ENCODE measurements around the gene TMEM242.

DNA sequence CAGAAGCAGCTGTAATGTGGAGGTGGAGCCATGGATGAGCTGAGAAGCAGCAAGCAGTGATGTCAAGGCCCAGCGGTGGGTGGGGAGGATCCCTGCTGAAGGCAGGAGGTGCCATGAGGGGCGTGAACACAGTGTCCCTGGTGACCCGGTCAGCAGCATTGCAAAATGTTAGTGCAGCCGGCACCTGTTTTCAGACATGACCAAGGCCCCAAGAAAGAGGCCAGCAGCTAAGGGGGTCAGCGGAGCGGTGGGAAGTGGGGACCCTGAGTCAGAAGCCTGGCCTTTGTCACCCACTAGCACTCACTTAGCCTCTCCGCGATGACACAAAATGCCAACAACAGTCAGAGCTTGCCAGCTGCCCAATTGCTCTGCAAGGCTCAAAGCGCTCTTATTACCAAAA is 51.9 kb downstream of the TMEM242 start:
- TF ChIP-seq CTCF (IDR thresholded peaks at IDR 0.05; ENCODE audit: extremely low read depth in 1 of 2, insufficient read depth in 1 of 2, low read depth in 1 of 2, low read length in 2 of 2) = no peak
- TF ChIP-seq MYC (IDR thresholded peaks at IDR 0.05; ENCODE audit: low read depth, low read length) = no peak
- no peak for TF ChIP-seq POLR2A (IDR thresholded peaks at IDR 0.05; ENCODE audit: low read depth, low read length)
- no peak for TF ChIP-seq EZH2 (IDR thresholded peaks at IDR 0.05; ENCODE audit: borderline replicate concordance, low read depth, low read length, severe bottlenecking)
- TF ChIP-seq JUN (IDR thresholded peaks at IDR 0.05; ENCODE audit: borderline replicate concordance, insufficient read depth, insufficient read length, low read depth) = no peak
- TF ChIP-seq, protein P1, sequence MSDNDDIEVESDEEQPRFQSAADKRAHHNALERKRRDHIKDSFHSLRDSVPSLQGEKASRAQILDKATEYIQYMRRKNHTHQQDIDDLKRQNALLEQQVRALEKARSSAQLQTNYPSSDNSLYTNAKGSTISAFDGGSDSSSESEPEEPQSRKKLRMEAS (IDR thresholded peaks at IDR 0.05; ENCODE audit: insufficient read depth, insufficient read length) = no peak

Measured in endothelial cell of umbilical vein (primary cell).